ENCODE results near the gene RIT2. TPM values are rescaled to one million over a fixed set of nuclear protein-coding genes. Genes with fewer than 3 reads are reported as not detected.

The RIT2 gene
- total and polyA plus RNA-seq, 5 donors: not detected

DNA sequence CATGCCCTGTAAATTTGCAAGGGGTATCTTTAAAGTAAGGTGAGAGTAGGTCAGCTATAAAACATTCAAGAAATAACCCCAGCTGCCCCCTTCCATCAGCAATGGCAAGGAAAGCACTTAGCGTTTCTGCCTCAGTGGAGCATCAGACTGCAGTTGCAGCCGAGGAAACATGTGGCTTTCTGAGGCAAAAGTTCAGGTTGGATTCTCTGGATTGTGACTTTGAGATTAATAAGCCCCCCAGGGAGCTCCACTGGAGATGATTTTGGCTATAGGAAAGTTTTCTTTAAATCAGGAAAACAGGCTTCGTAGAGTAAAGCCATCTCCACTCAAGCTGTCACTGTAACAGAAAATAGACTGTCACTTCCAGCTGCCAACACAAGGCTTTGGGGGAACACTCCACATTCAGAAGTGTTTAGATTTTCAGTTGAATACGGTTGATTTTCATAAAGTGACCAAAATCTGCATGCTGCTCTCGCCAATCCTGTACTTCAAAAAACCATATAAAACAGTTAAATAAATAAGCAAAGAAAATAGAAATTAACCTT is 15.3 kb upstream of the RIT2 start:
- no peaks in the 10 kb centered on the region for H3K27me3 ChIP-seq (ENCODE audit: control insufficient read depth, insufficient read depth)
- DNase-seq (no peak), ATAC-seq (no peak)
- intact Hi-C loops (cut with DNase I): no loop called here
- H3K4me3 ChIP-seq (ENCODE audit: low read length): no peak overlapping the region
- H3K4me1 ChIP-seq (ENCODE audit: control insufficient read depth, insufficient read depth, low read length): no peaks in the 10 kb centered on the region
- H3K9me3 ChIP-seq (ENCODE audit: control insufficient read depth, low read length): no peaks in the 10 kb centered on the region
- WGBS: 38% methylated on average over 5 of the region's 5 CpGs
- H3K27ac ChIP-seq (ENCODE audit: low read length): no peak overlapping the region

DNA sequence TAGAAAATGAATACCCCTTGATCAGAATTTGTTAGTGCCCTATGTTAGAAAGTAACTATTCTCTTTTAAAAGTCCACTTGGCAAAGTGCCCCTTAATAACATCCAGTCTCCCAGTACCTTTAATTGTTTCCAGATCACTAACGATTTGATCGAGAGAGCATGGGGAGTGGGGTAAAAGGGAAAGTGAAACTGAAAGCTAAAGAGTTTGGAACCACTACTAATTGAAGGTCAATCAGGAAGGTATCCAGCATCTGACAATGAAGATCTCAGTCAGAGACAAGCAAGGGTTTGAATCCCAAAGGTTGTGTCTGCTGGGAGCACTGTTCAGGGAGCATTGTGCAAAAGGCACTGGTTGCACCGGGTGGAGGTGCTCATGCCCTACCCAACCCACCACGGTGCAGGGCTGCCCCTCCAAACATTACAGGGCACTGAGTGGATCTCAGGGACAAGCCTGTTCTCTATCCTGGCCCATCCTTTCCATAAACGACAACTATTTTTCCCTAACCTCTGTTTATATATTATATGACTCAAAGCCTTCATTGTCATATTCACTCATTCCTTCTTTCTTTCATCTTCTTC is 14.6 kb upstream of the RIT2 start:
- 58% methylated on average over 5 of the region's 5 CpGs for WGBS
- peak overlapping the region; percentile 23 for H3K4me3 ChIP-seq (ENCODE audit: low read length)
- no peaks in the 10 kb centered on the region for H3K9me3 ChIP-seq (ENCODE audit: control insufficient read depth, low read length)
- ATAC-seq (peak in 1 of 2 donors; percentile 42), DNase-seq (peak in 1 of 3 donors; percentile 8)
- H3K27me3 ChIP-seq (ENCODE audit: control insufficient read depth, insufficient read depth): no peaks in the 10 kb centered on the region
- intact Hi-C loops (cut with DNase I): no loop called here
- no peak overlapping the region for H3K27ac ChIP-seq (ENCODE audit: low read length)
- no peaks in the 10 kb centered on the region for H3K4me1 ChIP-seq (ENCODE audit: control insufficient read depth, insufficient read depth, low read length)

DNA sequence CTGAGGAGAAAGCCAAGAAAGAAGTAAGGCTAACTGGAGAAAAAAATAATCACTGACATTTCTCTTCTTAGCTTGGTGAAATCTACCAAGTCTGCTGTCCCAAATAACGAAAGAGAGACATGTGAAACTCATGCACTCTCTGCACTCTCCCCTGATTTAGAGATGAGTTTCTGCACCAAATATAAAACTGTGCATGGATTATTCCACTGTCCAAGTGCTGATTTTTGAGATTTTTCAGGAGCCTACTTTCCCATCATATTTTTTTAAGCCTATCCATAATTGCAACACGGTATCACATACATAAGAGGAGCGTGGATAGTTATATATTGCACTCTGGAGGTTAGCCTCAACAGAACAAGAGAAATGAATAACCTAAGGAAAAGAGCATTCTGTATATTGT is 10.0 kb upstream of the RIT2 start:
- no peak for DNase-seq
- no peak overlapping the region for H3K27ac ChIP-seq (ENCODE audit: low read length)
- H3K4me3 ChIP-seq (ENCODE audit: low read length): no peak overlapping the region
- ATAC-seq: no peak
- H3K27me3 ChIP-seq (ENCODE audit: control insufficient read depth, insufficient read depth): no peaks in the 10 kb centered on the region
- no peaks in the 10 kb centered on the region for H3K4me1 ChIP-seq (ENCODE audit: control insufficient read depth, insufficient read depth, low read length)
- no peaks in the 10 kb centered on the region for H3K9me3 ChIP-seq (ENCODE audit: control insufficient read depth, low read length)
- intact Hi-C loops (cut with DNase I): no loop called here
- WGBS: 79% methylated on average over 3 of the region's 3 CpGs

DNA sequence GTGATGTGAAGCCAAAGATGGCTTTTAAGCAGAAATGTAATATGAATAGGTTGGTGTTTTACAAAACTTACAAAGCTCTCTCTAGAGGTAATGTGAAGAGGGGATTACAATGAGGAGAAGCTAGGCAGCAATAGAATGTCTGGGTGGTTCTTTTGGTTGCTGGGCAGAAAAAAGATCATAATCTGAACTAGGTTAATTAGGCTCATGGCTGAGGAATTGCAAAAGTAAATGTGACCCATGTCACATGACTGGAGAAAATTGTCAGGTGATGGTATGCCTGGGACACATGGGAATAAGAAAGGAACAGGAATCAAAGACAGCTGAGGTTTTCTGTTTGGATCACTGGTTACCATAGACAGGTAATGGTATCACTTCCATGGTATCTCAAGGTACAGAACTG is 7.5 kb upstream of the RIT2 start:
- H3K9me3 ChIP-seq (ENCODE audit: control insufficient read depth, low read length): no peaks in the 10 kb centered on the region
- H3K27me3 ChIP-seq (ENCODE audit: control insufficient read depth, insufficient read depth): no peaks in the 10 kb centered on the region
- ATAC-seq: no peak
- DNase-seq: no peak
- no peak overlapping the region for H3K27ac ChIP-seq (ENCODE audit: low read length)
- intact Hi-C loops (cut with DNase I): no loop called here
- no peak overlapping the region for H3K4me3 ChIP-seq (ENCODE audit: low read length)
- no peaks in the 10 kb centered on the region for H3K4me1 ChIP-seq (ENCODE audit: control insufficient read depth, insufficient read depth, low read length)

DNA sequence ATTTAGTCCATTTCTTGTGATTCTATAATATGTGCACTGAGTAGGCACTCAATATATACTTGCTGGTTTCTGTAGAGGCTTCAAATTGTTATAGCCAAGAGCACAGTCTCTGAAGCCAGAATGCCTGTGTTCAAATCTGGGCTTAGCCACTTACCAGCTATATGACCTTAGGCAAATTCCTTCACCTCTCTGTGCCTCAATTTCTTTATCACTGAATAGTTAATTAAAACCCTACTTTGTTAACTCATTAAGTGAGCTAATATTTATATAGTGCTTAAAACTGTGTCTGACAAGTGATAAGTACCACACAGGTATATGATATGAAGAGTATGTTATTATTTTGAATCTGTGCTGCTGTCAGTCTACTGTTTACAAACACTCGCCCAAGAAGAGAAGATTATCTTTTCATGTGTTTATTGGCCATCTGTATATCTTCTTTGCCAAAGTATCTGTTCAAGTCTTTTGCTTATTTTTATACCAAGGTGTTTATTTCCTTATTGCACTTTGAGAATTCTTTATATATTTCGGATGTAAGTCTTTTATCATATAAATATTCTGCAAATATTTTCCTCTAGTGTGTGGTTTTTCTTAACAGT is 1.3 kb upstream of the RIT2 start:
- no peak overlapping the region for H3K4me3 ChIP-seq (ENCODE audit: low read length)
- H3K27ac ChIP-seq (ENCODE audit: low read length): no peak overlapping the region
- WGBS: 69% methylated on average over 2 of the region's 2 CpGs
- H3K4me1 ChIP-seq (ENCODE audit: control insufficient read depth, insufficient read depth, low read length): no peaks in the 10 kb centered on the region
- H3K27me3 ChIP-seq (ENCODE audit: control insufficient read depth, insufficient read depth): no peaks in the 10 kb centered on the region
- H3K9me3 ChIP-seq (ENCODE audit: control insufficient read depth, low read length): no peaks in the 10 kb centered on the region
- no peak for DNase-seq
- intact Hi-C loops (cut with DNase I): no loop called here
- no peak for ATAC-seq

DNA sequence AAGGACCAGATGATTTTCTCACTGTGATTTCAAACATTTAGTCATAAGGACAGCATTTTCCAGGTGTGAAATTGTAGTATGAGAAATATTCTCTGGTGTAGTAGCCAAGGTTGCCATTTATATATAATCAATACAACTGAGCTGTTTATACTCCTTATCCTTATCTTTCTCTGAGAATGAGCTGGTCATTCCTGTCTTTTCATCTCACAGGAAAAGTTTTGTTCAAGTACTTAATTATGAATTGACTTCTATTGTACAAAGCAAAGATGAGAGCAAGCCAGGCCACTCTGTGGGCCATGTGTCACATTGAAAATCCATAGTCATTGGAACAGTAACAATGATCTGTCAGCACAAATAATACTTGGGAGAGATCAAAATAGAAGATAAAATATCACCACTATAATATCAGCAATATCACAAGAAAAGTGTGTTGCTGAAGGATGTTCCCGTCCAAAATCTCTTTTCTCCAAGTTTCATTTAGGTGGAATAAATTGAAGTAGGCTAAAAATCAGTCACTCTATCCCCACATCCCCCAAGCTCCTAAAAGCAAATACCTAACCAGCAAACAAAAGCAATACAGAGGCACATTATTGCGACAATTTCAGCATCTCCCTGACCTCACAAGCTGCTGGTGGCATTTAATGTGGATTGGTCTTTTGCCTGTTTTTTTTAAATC is 2.1 kb downstream of the RIT2 start:
- WGBS: 87% methylated on average over 2 of the region's 2 CpGs
- H3K27me3 ChIP-seq (ENCODE audit: control insufficient read depth, insufficient read depth): no peaks in the 10 kb centered on the region
- intact Hi-C loops (cut with DNase I): no loop called here
- H3K4me3 ChIP-seq (ENCODE audit: low read length): no peak overlapping the region
- H3K4me1 ChIP-seq (ENCODE audit: control insufficient read depth, insufficient read depth, low read length): no peaks in the 10 kb centered on the region
- ATAC-seq: no peak
- no peaks in the 10 kb centered on the region for H3K9me3 ChIP-seq (ENCODE audit: control insufficient read depth, low read length)
- H3K27ac ChIP-seq (ENCODE audit: low read length): no peak overlapping the region
- no peak for DNase-seq

DNA sequence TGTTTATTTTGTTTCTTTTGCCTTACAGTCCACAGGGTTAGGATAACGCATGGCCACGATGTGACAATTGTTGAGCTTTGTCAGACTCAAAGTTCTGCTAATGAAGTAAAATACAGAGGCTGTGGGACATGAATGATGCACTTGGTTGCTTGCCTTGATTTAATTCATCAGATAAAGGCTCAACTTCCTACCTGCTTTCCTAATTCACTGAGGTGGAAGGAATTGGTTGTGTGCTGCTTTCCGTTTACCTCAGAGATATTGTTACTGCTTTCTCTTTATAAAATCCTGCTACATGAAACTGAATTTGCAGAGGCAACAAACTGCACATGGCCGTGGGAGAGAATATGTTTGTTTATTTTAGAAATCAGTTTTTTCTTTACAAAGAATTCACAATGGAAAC is 6.6 kb downstream of the RIT2 start:
- no peak for ATAC-seq
- Histone ChIP-seq H3K9me3 (ENCODE audit: control insufficient read depth, low read length) (no peaks in the 10 kb centered on the region), H3K4me3 (ENCODE audit: low read length) (no peak overlapping the region), H3K27ac (ENCODE audit: low read length) (no peak overlapping the region), H3K4me1 (ENCODE audit: control insufficient read depth, insufficient read depth, low read length) (no peaks in the 10 kb centered on the region), H3K27me3 (ENCODE audit: control insufficient read depth, insufficient read depth) (no peaks in the 10 kb centered on the region)
- 49% methylated on average over 4 of the region's 4 CpGs for WGBS
- no peak for DNase-seq
- intact Hi-C loops (cut with DNase I): no loop called here

DNA sequence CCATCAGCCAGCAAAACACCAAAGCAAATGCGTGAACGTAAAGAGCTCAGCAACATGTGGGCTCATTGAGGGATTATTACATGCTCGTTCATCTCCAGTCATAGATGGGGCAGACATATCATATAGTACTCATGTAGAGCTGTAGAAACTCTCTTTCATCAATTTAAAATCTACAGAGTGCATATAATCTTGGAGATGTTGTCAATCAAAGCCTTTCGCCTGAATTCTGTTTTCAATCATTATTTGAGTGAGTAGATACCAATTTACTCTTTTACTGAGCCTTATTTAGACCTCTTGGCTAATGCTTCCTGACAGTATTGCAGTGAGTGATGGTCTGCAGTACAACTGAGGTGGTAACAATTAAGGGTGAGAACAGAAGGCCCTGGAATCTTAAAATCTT is 7.0 kb downstream of the RIT2 start:
- DNase-seq (no peak), ATAC-seq (no peak)
- Histone ChIP-seq H3K27me3 (ENCODE audit: control insufficient read depth, insufficient read depth) (no peaks in the 10 kb centered on the region), H3K4me3 (ENCODE audit: low read length) (no peak overlapping the region), H3K9me3 (ENCODE audit: control insufficient read depth, low read length) (no peaks in the 10 kb centered on the region), H3K4me1 (ENCODE audit: control insufficient read depth, insufficient read depth, low read length) (no peaks in the 10 kb centered on the region), H3K27ac (ENCODE audit: low read length) (no peak overlapping the region)
- intact Hi-C loops (cut with DNase I): no loop called here
- WGBS: 81% methylated on average over 4 of the region's 4 CpGs

DNA sequence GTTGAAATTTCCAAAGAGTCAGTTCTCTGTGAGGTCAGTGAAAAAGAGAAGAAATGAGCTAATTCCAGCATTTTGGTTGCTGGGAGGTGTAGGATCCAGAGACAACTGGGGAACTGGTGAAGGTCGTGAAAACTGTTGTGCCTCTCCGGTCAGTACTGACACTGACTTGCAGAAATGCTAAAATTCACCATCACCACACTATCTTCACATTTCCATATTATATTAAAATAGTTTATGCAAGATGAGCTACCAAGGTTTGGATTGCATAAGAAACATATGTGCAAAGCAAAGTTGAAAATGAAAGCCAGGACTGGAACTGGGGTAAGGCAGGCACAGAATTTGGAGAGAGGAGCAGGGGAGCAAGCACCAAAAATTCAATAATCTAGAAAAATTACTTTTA is 21.8 kb downstream of the RIT2 start:
- no peak for DNase-seq
- no peaks in the 10 kb centered on the region for H3K9me3 ChIP-seq (ENCODE audit: control insufficient read depth, low read length)

DNA sequence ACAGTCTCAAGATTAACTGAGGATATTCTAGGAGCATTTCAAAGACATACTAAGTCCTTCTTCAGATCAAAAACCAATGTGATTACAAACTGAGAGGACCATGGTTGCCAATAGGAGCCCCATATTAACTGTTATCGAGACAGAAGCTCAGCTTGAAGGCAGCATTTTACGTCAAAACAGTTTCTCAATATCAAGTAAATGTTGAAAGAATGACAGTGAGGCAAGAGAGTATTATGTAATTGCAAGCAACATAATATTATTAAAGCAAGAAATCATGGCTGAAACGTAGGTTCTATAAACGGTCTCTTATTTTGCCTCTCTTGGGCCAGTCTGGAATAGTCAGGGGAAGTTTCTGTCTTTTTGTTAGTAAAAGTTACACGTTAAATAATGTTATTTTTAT is 22.9 kb downstream of the RIT2 start:
- Histone ChIP-seq H3K4me3 (ENCODE audit: low read length) (no peak overlapping the region), H3K27me3 (ENCODE audit: control insufficient read depth, insufficient read depth) (no peaks in the 10 kb centered on the region), H3K27ac (ENCODE audit: low read length) (no peak overlapping the region), H3K4me1 (ENCODE audit: control insufficient read depth, insufficient read depth, low read length) (no peaks in the 10 kb centered on the region), H3K9me3 (ENCODE audit: control insufficient read depth, low read length) (no peaks in the 10 kb centered on the region)
- ATAC-seq (no peak), DNase-seq (no peak)
- intact Hi-C loops (cut with DNase I): no loop called here
- WGBS: 74% methylated on average over 5 of the region's 5 CpGs

More for the DNA sequence above, 21.8 kb downstream of the RIT2 start:
- Histone ChIP-seq H3K4me1 (ENCODE audit: control insufficient read depth, insufficient read depth, low read length) (no peaks in the 10 kb centered on the region), H3K4me3 (ENCODE audit: low read length) (no peak overlapping the region), H3K27me3 (ENCODE audit: control insufficient read depth, insufficient read depth) (no peaks in the 10 kb centered on the region), H3K27ac (ENCODE audit: low read length) (no peak overlapping the region)
- ATAC-seq: no peak
- intact Hi-C loops (cut with DNase I): no loop called here
- WGBS: 88% methylated on average over 2 of the region's 2 CpGs

DNA sequence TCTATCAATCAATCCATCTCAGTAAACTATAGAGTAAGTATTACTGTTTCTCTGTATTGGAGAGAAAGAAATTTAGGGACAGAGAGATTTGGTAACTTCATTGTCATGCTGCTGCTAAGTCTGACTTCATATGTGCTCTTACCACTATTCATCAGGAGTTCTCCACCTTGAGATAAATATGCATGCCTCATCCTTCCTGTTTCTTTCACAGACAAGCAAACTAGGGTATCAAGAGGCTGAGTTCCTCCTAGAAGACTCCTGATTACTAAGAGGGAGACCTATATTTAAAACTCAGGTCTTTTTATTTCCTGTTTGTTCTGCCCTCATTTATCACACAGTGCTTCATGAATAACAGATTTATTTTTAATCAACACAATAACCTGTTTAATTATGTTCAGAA is 34.1 kb downstream of the RIT2 start:
- intact Hi-C loops (cut with DNase I): no loop called here
- Histone ChIP-seq H3K27ac (ENCODE audit: low read length) (no peak overlapping the region), H3K4me1 (ENCODE audit: control insufficient read depth, insufficient read depth, low read length) (no peaks in the 10 kb centered on the region), H3K27me3 (ENCODE audit: control insufficient read depth, insufficient read depth) (no peaks in the 10 kb centered on the region), H3K4me3 (ENCODE audit: low read length) (no peak overlapping the region), H3K9me3 (ENCODE audit: control insufficient read depth, low read length) (no peaks in the 10 kb centered on the region)
- ATAC-seq: no peak
- no peak for DNase-seq

Measured in right cardiac atrium (tissue), 5 donors.